Measurements from ENCODE around the gene VAMP8. TPM values are rescaled to one million over a fixed set of nuclear protein-coding genes. Genes with fewer than 3 reads are reported as not detected.

Gene VAMP8
- total and polyA plus RNA-seq, 2 of the 8 experiments (the other 6 are each of a cell fraction or from before 2014, with no cell fraction given), result 34.4 to 69.7 TPM

- H3K56ac ChIP-seq (replicated peaks; ENCODE audit: insufficient read length, low read depth, low read length), result no peak overlapping the region
- no peaks in the 10 kb centered on the region for H3K36me3 ChIP-seq (ENCODE audit: control insufficient read depth in 2 of 4, insufficient read depth in 4 of 4, low read length in 3 of 4)
- peaks cover 5% of the 10 kb centered on the region; the same call in 1 of the 2 replicates for H3K23me2 ChIP-seq (ENCODE audit: low read depth, low read length)
- H2BK15ac ChIP-seq (ENCODE audit: low read length), result no peak overlapping the region
- no peak overlapping the region for H3K18ac ChIP-seq (ENCODE audit: extremely low read depth, low read length)
- FAIRE-seq (no peak), DNase-seq (ENCODE audit: low read depth in 1 of 2, low spot score in 2 of 2) (no peak)
- no peaks in the 10 kb centered on the region for H3K9me3 ChIP-seq (ENCODE audit: insufficient read depth in 2 of 2, low read depth in 1 of 2, low read length in 1 of 2)
- no peak overlapping the region for H3K27ac ChIP-seq (ENCODE audit: low read depth, low read length)
- CTCF ChIA-PET (ENCODE audit: partially characterized antibody), result interaction anchor here (0.9 to 1.5 kb wide), 2 partner anchors 16 to 33 kb away, joined by 3 to 5 read pairs; no protein-coding TSS in a partner anchor
- no peaks in the 10 kb centered on the region for H3K79me2 ChIP-seq (ENCODE audit: control insufficient read depth in 1 of 2, insufficient read depth in 2 of 2, low read length in 2 of 2)
- no peak overlapping the region for H2AK5ac ChIP-seq (ENCODE audit: low read depth, low read length)
- H2BK12ac ChIP-seq (ENCODE audit: low read depth, low read length), result no peak overlapping the region
- no peak overlapping the region for H2BK120ac ChIP-seq (replicated peaks; ENCODE audit: low read depth, low read length)
- no peak overlapping the region for H2AFZ ChIP-seq (ENCODE audit: low read length)
- H3K23ac ChIP-seq (ENCODE audit: insufficient read length), result no peak overlapping the region
- H3K4ac ChIP-seq (replicated peaks; ENCODE audit: insufficient read length, low read depth, low read length), result no peak overlapping the region
- TF ChIP-seq SAP30 (IDR thresholded peaks at IDR 0.05; ENCODE audit: insufficient read depth, insufficient replicate concordance, low read length), result no peak
- no peak for TF ChIP-seq BACH1 (IDR thresholded peaks at IDR 0.05; ENCODE audit: low read length)
- peak; percentile 1 for TF ChIP-seq ASH2L (IDR thresholded peaks at IDR 0.05; ENCODE audit: low read length)
- no peak for TF ChIP-seq RFX5 (IDR thresholded peaks at IDR 0.05; ENCODE audit: borderline replicate concordance, low read depth, low read length)
- TF ChIP-seq TAF7 (optimal IDR thresholded peaks at IDR 0.05; ENCODE audit: borderline replicate concordance, low read depth, low read length), result no peak
- TF ChIP-seq SIRT6 (IDR thresholded peaks at IDR 0.05; ENCODE audit: low read length), result no peak
- TF ChIP-seq POLR2A (IDR thresholded peaks at IDR 0.05; ENCODE audit: control extremely low read depth in 1 of 2, low read depth in 2 of 2, low read length in 2 of 2), result no peak
- TF ChIP-seq KDM1A (IDR thresholded peaks at IDR 0.05; ENCODE audit: borderline replicate concordance, low read length), result peak; percentile 10; the same call in 1 of the 2 replicates
- no peak for TF ChIP-seq ZNF274 (IDR thresholded peaks at IDR 0.05; ENCODE audit: borderline replicate concordance, extremely low read depth, low read length)
- no peak for TF ChIP-seq SP2 (IDR thresholded peaks at IDR 0.05; ENCODE audit: low read length)
- no peak overlapping the region; a peak in 1 of 7 replicates for H3K9ac ChIP-seq (replicated peaks in 1 of 4; ENCODE audit: extremely low read depth in 1 of 4, low read depth in 3 of 4, low read length in 3 of 4)
- peaks cover 2 to 19% (median 6%) of the 10 kb centered on the region in 4 experiments; a peak in 6 of 7 replicates for H3K4me1 ChIP-seq (replicated peaks in 1 of 4; ENCODE audit: control insufficient read depth in 3 of 4, insufficient read depth in 4 of 4, low read length in 3 of 4)
- no peak overlapping the region for H4K91ac ChIP-seq (replicated peaks; ENCODE audit: insufficient read length, low read length)
- peak overlapping the region in 3 of 4 experiments; percentile 23 to 64 (median 23); a peak in 5 of 8 replicates for H3K4me3 ChIP-seq (ENCODE audit: extremely low read depth in 1 of 4, insufficient read depth in 2 of 4, low read depth in 3 of 4, low read length in 4 of 4)
- H2BK20ac ChIP-seq (ENCODE audit: low read length), result no peak overlapping the region
- H4K5ac ChIP-seq (ENCODE audit: insufficient read length, low read depth, low read length), result no peak overlapping the region
- no peak overlapping the region for H4K8ac ChIP-seq (ENCODE audit: extremely low read depth, insufficient read depth, low read length)
- H2BK5ac ChIP-seq (ENCODE audit: low read depth, low read length), result no peak overlapping the region
- 62% methylated on average over 11 of the region's 16 CpGs; no CpG with 5 or more reads in 1 of the 2 experiments for WGBS, 2 experiments (ENCODE audit: extremely low coverage in 1 of 2, insufficient coverage in 1 of 2, insufficient read length in 1 of 2, insufficient replicate concordance in 2 of 2, low coverage in 1 of 2, low lambda C conversion rate in 2 of 2, missing lambda C conversion rate in 1 of 2)
- no peak overlapping the region for H3K14ac ChIP-seq (ENCODE audit: insufficient read length)
- POLR2A ChIA-PET (ENCODE audit: partially characterized antibody), result interaction anchor here (0.6 to 2.0 kb wide), 4 partner anchors 9 to 192 kb away, joined by 3 to 15 read pairs (median 6); partner anchors contain the start of genes RNF181 and TMEM150A
- peaks cover 8 to 34% (median 21%) of the 10 kb centered on the region in 4 experiments; a peak in 6 of 7 replicates for H3K27me3 ChIP-seq (replicated peaks in 1 of 4; ENCODE audit: control insufficient read depth in 3 of 4, extremely low read depth in 1 of 4, insufficient read depth in 3 of 4, low read length in 3 of 4)
- H3K79me1 ChIP-seq (ENCODE audit: low read depth, low read length), result no peaks in the 10 kb centered on the region; the same call in 1 of the 2 replicates
- peak overlapping the region; percentile 67 to 89 for H3K4me2 ChIP-seq (ENCODE audit: insufficient read depth in 1 of 2, low read depth in 2 of 2, low read length in 2 of 2)
- H4K20me1 ChIP-seq (replicated peaks in 1 of 2; ENCODE audit: control insufficient read depth in 1 of 2, insufficient read depth in 2 of 2, low read length in 2 of 2), result no peaks in the 10 kb centered on the region
Observed at GRCh38 chr2:85583667-85584353, 6.4 kb downstream of the VAMP8 start.

Measured in H1 (cell line).